Thymus (tissue), 11 donors: ENCODE data around the gene GNG11. TPM values are rescaled to one million over a fixed set of nuclear protein-coding genes. Genes with fewer than 3 reads are reported as not detected.

Experiments
- DNase-seq, 9 donors: peaks; one replicate each; pipeline ENCODE4 v3.0.0-alpha.2; 2013; ENCODE audit warnings: low spot score in 9 of 9, low read depth in 6 of 9, missing footprints in 1 of 9
- H3K27ac ChIP-seq, 2 donors: one replicate each; pipeline ENCODE4 v1.5.1; 2013; ENCODE audit warnings: control low read depth in 1 of 2, low read depth in 1 of 2, low read length in 1 of 2, mild to moderate bottlenecking in 1 of 2, moderate library complexity in 1 of 2
- H3K27me3 ChIP-seq, 2 donors: one replicate each; pipeline ENCODE4 v1.5.1; 2013; ENCODE audit warnings: low read length in 1 of 2; ENCODE audit not compliant: control insufficient read depth in 2 of 2, insufficient read depth in 1 of 2
- H3K36me3 ChIP-seq, 2 donors: one replicate each; pipeline ENCODE4 v1.5.1; 2013; ENCODE audit warnings: low read length in 1 of 2, mild to moderate bottlenecking in 1 of 2, moderate library complexity in 1 of 2; ENCODE audit not compliant: control insufficient read depth in 2 of 2, insufficient read depth in 2 of 2
- H3K4me1 ChIP-seq, 2 donors: one replicate each; pipeline ENCODE4 v1.5.1; 2013; ENCODE audit warnings: low read length in 2 of 2; ENCODE audit not compliant: control insufficient read depth in 2 of 2, insufficient read depth in 2 of 2
- H3K4me3 ChIP-seq, 2 donors: one replicate each; pipeline ENCODE4 v1.5.1; 2013; ENCODE audit warnings: low read length in 2 of 2, control low read depth in 1 of 2, mild to moderate bottlenecking in 1 of 2
- H3K9me3 ChIP-seq, 2 donors: one replicate each; pipeline ENCODE4 v1.5.1; 2013; ENCODE audit warnings: low read length in 1 of 2, mild to moderate bottlenecking in 1 of 2; ENCODE audit not compliant: control insufficient read depth in 2 of 2, insufficient read depth in 1 of 2
- WGBS: extraction: QIAGEN DNeasy Blood & Tissue Kit; methylation state at CpG from one replicate; pipeline ENCODE4 v1.1.7; 2013; 5-methylcytosine and 5-hydroxymethylcytosine counted together
- polyA plus RNA-seq: library from polyadenylated mRNA; stranded (reverse); fragments of 200-250 nt; gene quantifications from one replicate; pipeline ENCODE4 v1.2.3, GENCODE V29; 2013
- total RNA-seq: library from RNA; stranded (reverse); fragments of 120-200 nt; gene quantifications from one replicate; pipeline ENCODE4 v1.2.4, GENCODE V29; 2013
- donor health status: healthy.

The GNG11 gene
- total and polyA plus RNA-seq, 2 donors, result 28.6 to 32.2 TPM

DNA sequence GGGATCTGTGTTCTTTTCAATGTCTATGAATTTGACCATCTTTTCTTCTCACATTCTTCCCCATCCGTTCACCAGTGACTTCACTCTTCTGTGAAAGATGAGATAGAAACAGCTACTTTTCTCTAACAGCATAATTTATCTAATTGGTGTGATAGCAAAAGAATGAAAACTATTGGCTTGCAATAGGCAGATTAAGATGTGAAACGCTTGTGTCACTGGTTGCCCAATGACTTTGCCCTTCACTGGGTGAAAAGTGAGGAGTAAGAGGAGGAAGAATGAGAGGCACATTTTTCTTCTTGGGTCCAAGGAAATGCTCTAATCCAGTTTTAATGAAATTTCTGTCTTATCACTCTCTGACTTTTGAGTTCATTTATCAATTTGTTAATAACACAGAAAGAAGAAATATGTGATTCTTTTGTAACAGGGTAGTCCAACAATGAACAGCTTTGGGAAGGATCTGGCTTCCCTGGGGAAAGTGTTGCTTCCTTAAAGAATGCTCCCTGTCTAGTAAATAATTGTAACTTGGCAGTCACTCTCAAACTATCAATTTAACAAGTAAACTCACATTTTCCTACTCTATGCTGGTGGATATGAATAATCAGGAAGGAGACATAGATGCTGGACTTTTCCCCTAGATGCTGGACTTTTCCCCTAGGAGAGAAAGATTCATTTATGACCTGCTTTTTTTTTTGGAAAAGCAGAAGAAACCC lies 47.5 kb downstream of the GNG11 start:
- no peaks in the 10 kb centered on the region for H3K36me3 ChIP-seq
- H3K9me3 ChIP-seq, result no peaks in the 10 kb centered on the region
- no peaks in the 10 kb centered on the region for H3K4me1 ChIP-seq
- no peak for DNase-seq
- 92% methylated on average over 2 of the region's 2 CpGs for WGBS
- H3K27me3 ChIP-seq, result no peaks in the 10 kb centered on the region
- no peak overlapping the region for H3K4me3 ChIP-seq
- H3K27ac ChIP-seq, result no peak overlapping the region

GRCh38 chr7:93972029-93972725 lies 50.6 kb downstream of the GNG11 start:
- H3K4me1 ChIP-seq, result no peaks in the 10 kb centered on the region
- no peak overlapping the region for H3K4me3 ChIP-seq
- no peaks in the 10 kb centered on the region for H3K9me3 ChIP-seq
- no peaks in the 10 kb centered on the region for H3K36me3 ChIP-seq
- no peak for DNase-seq
- no peak overlapping the region for H3K27ac ChIP-seq
- 95% methylated on average over 6 of the region's 6 CpGs for WGBS
- H3K27me3 ChIP-seq, result no peaks in the 10 kb centered on the region

DNA sequence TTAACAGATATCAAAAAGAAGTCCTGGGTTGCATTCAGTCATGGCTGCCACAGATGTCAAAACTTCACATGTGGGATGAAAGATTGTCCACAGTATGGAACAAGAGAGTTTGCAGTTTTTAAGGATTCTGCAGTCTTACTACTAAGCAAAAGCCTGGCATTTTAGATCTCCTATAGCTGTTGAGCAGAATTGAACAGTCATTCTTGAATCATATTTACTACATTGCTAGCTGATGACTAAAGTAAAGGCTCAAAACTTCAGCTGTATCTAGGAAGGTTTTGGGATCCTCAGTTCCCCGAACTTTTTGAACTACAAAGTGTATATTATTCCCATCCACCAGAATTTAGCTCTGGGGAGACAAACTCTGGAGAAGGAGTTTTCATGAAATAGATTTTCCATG lies 51.6 kb downstream of the GNG11 start:
- 100% methylated on average over 1 of the region's 1 CpG for WGBS
- no peaks in the 10 kb centered on the region for H3K36me3 ChIP-seq
- no peak overlapping the region for H3K27ac ChIP-seq
- H3K27me3 ChIP-seq, result no peaks in the 10 kb centered on the region
- no peaks in the 10 kb centered on the region for H3K4me1 ChIP-seq
- DNase-seq, result no peak
- H3K4me3 ChIP-seq, result no peak overlapping the region
- H3K9me3 ChIP-seq, result no peaks in the 10 kb centered on the region

- Histone ChIP-seq H3K9me3 (no peaks in the 10 kb centered on the region), H3K36me3 (no peaks in the 10 kb centered on the region), H3K4me3 (no peak overlapping the region), H3K27me3 (no peaks in the 10 kb centered on the region), H3K4me1 (no peaks in the 10 kb centered on the region), H3K27ac (no peak overlapping the region)
- DNase-seq, result no peak
- WGBS, result 74% methylated on average over 7 of the region's 7 CpGs
Measured at GRCh38 chr7:93977211-93977950, 55.8 kb downstream of the GNG11 start.

Other genes starting within 250 kb of the GNG11 start
- 12.5 TPM for gene TFPI2, start 31.0 kb upstream of the GNG11 start, total RNA-seq
- gene TFPI2, start 31.0 kb upstream of the GNG11 start, polyA plus RNA-seq, result 21.3 TPM
- gene GNGT1, start 15.2 kb upstream of the GNG11 start, total RNA-seq, result 0.76 TPM
- 3.3 TPM for gene GNGT1, start 15.2 kb upstream of the GNG11 start, polyA plus RNA-seq
- 33.2 TPM for gene BET1, start 82.6 kb downstream of the GNG11 start, total RNA-seq
- gene BET1, start 82.6 kb downstream of the GNG11 start, polyA plus RNA-seq, result 39.5 TPM